Nephron (organoid): Measurements from ENCODE around the gene CLCA1.

Experiments
- H3K27ac Mint-ChIP-seq, 3 experiments: 2 replicates each; pipeline ENCODE4 v1.8.0; 2020; ENCODE audit warnings: mixed read lengths in 3 of 3, mild to moderate bottlenecking in 2 of 3, moderate library complexity in 1 of 3
- H3K27me3 Mint-ChIP-seq: 2 replicates; pipeline ENCODE4 v1.8.0; 2021; ENCODE audit warnings: low read depth, mild to moderate bottlenecking, moderate library complexity, mixed read lengths
- H3K36me3 Mint-ChIP-seq: 2 replicates; pipeline ENCODE4 v1.8.0; 2020; ENCODE audit warnings: low read depth, mixed read lengths
- H3K4me1 Mint-ChIP-seq: 2 replicates; pipeline ENCODE4 v1.8.0; 2020; ENCODE audit warnings: mixed read lengths
- H3K4me3 Mint-ChIP-seq, 3 experiments: 2 replicates each; pipeline ENCODE4 v1.8.0; 2020; ENCODE audit warnings: mild to moderate bottlenecking in 3 of 3, mixed read lengths in 3 of 3, moderate library complexity in 2 of 3
- H3K9me3 Mint-ChIP-seq: 2 replicates; pipeline ENCODE4 v1.8.0; 2020; ENCODE audit warnings: mixed read lengths
- CTCF ChIP-seq, 3 experiments: fragments of 200-600 bp; sonication (generic); IDR thresholded peaks; one replicate each; pipeline ENCODE4 v1.5.0; 2021; ENCODE audit warnings: antibody characterized with exemption in 3 of 3; ENCODE audit not compliant: unreplicated experiment in 3 of 3

The CLCA1 gene

GRCh38 chr1:86489242-86489878, 20.6 kb downstream of the CLCA1 start:
- Mint-ChIP-seq H3K27me3 (peaks cover 8% of the 10 kb centered on the region), H3K36me3 (no peaks in the 10 kb centered on the region), H3K9me3 (no peaks in the 10 kb centered on the region), H3K4me1 (no peaks in the 10 kb centered on the region), H3K27ac (no peak overlapping the region), H3K4me3 (no peak overlapping the region)
- TF ChIP-seq CTCF (IDR thresholded peaks at IDR 0.05; ENCODE audit: unreplicated experiment in 3 of 3): no peak

GRCh38 chr1:86491171-86491950, 22.6 kb downstream of the CLCA1 start:
- Mint-ChIP-seq H3K27ac (no peak overlapping the region), H3K4me1 (no peaks in the 10 kb centered on the region), H3K27me3 (peaks cover 8% of the 10 kb centered on the region), H3K4me3 (no peak overlapping the region), H3K36me3 (no peaks in the 10 kb centered on the region), H3K9me3 (no peaks in the 10 kb centered on the region)
- no peak for TF ChIP-seq CTCF (IDR thresholded peaks at IDR 0.05; ENCODE audit: unreplicated experiment in 3 of 3)

GRCh38 chr1:86498281-86498680, 29.6 kb downstream of the CLCA1 start:
- H3K27me3 Mint-ChIP-seq: peaks cover 15% of the 10 kb centered on the region
- no peak overlapping the region for H3K4me3 Mint-ChIP-seq
- H3K36me3 Mint-ChIP-seq: no peaks in the 10 kb centered on the region
- no peak for TF ChIP-seq CTCF (IDR thresholded peaks at IDR 0.05; ENCODE audit: unreplicated experiment in 3 of 3)
- no peaks in the 10 kb centered on the region for H3K9me3 Mint-ChIP-seq
- H3K27ac Mint-ChIP-seq: no peak overlapping the region
- H3K4me1 Mint-ChIP-seq: peaks cover 9% of the 10 kb centered on the region

- peaks cover 26% of the 10 kb centered on the region for H3K27me3 Mint-ChIP-seq
- no peaks in the 10 kb centered on the region for H3K36me3 Mint-ChIP-seq
- H3K9me3 Mint-ChIP-seq: no peaks in the 10 kb centered on the region
- no peak overlapping the region for H3K27ac Mint-ChIP-seq
- no peak overlapping the region for H3K4me3 Mint-ChIP-seq
- peak; percentile 65 to 90 (median 69) for TF ChIP-seq CTCF (IDR thresholded peaks at IDR 0.05; ENCODE audit: unreplicated experiment in 3 of 3)
- peaks cover 17% of the 10 kb centered on the region for H3K4me1 Mint-ChIP-seq
Observed at GRCh38 chr1:86499987-86500593, 31.4 kb downstream of the CLCA1 start.

- H3K9me3 Mint-ChIP-seq: no peaks in the 10 kb centered on the region
- no peak overlapping the region for H3K27ac Mint-ChIP-seq
- H3K4me3 Mint-ChIP-seq: no peak overlapping the region
- no peak for TF ChIP-seq CTCF (IDR thresholded peaks at IDR 0.05; ENCODE audit: unreplicated experiment in 3 of 3)
- H3K36me3 Mint-ChIP-seq: no peaks in the 10 kb centered on the region
- H3K4me1 Mint-ChIP-seq: peaks cover 21% of the 10 kb centered on the region
- peaks cover 29% of the 10 kb centered on the region for H3K27me3 Mint-ChIP-seq
Observed at GRCh38 chr1:86500714-86501113, 32.0 kb downstream of the CLCA1 start.
